Eye (tissue), 1 donor: Measurements from ENCODE around the gene CFP.
A peak's percentile ranks its signal among the peaks of the same experiment; 100 is the strongest.

ENCODE experiments used
- DNase-seq: peaks from one replicate; pipeline ENCODE4 v3.0.0-alpha.2; 2015

The CFP gene

GRCh38 chrX:47573341-47574075, 56.2 kb downstream of the CFP start:
- peak; percentile 85 for DNase-seq
